Endothelial cell (in vitro differentiated cells): Measurements from ENCODE around the gene RUNX3. TPM values are rescaled to one million over a fixed set of nuclear protein-coding genes. Genes with fewer than 3 reads are reported as not detected.

ENCODE experiments used
- microRNA-seq: library from miRNA; unstranded; fragments of <30 nt; microRNA quantifications from one replicate; pipeline ENCODE4, GENCODE V29; 2020; ENCODE audit not compliant: unreplicated experiment
- total RNA-seq: library from RNA; stranded (reverse); fragmentation: NEBNext Ultra II Directional; extraction: Animal tissue kit (Norgen Biotek cat#: 25700); gene quantifications from one replicate; pipeline ENCODE4 v1.2.1, GENCODE V29; 2021; ENCODE audit not compliant: unreplicated experiment

Gene RUNX3
- total RNA-seq, 1 donor from 2014 or later: 1.8 TPM

Small RNA genes within 50 kb of the gene (microRNA-seq; reads per million reads assigned to microRNA genes)
- 0.35 reads per million for gene MIR6731

Other genes with a start within 250 kb of the RUNX3 start
- gene CLIC4, start 184.8 kb downstream of the RUNX3 start, total RNA-seq: 109 TPM